IMR-90 (cell line): Measurements from ENCODE around the gene MTRF1L. TPM values are rescaled to one million over a fixed set of nuclear protein-coding genes. Genes with fewer than 3 reads are reported as not detected.

Source experiments
- ATAC-seq: fragments of 200-7000 bp; cut with Tn5 transposase; 2 replicates; pipeline ENCODE4 v1.9.1; 2020; ENCODE audit warnings: low read depth, mild to moderate bottlenecking, moderate library complexity
- BruUV-seq: library from RNA; stranded (reverse); fragments of 400-500 nt; replicated peaks from 2 replicates; lab custom pipeline; 2021; lab: Mats Ljungman, UMichigan
- CTCF ChIA-PET: fragments of 300-600 bp; formaldehyde crosslinking; extraction: SDS; loops from one replicate; lab custom pipeline; 2021; ENCODE audit warnings: antibody characterized with exemption; lab: Yijun Ruan, JAX
- POLR2A ChIA-PET: fragments of 300-600 bp; sonication (Branson Sonifier 250); formaldehyde crosslinking; loops from one replicate; lab custom pipeline; 2022; ENCODE audit warnings: antibody characterized with exemption; ENCODE audit not compliant: unreplicated experiment; lab: Charles Lee
- DNase-seq: peaks from one replicate; pipeline ENCODE4 v3.0.0; 2013
- H2AFZ ChIP-seq: replicated peaks from 2 replicates; pipeline ENCODE3; 2013; ENCODE audit warnings: low read length, mild to moderate bottlenecking; ENCODE audit not compliant: poor library complexity
- H2AK5ac ChIP-seq: 2 replicates; pipeline ENCODE4 v1.6.1; 2013; ENCODE audit warnings: low read depth, low read length, inconsistent platforms
- H2AK9ac ChIP-seq: replicated peaks from 2 replicates; pipeline ENCODE3; 2013; ENCODE audit warnings: mild to moderate bottlenecking, low read depth, low read length, moderate library complexity; ENCODE audit not compliant: poor library complexity
- H2BK120ac ChIP-seq: 2 replicates; pipeline ENCODE4 v1.6.1; 2013; ENCODE audit warnings: low read depth, low read length, inconsistent platforms
- H2BK15ac ChIP-seq: 3 replicates; pipeline ENCODE4 v1.6.1; 2013; ENCODE audit warnings: low read depth, low read length, inconsistent platforms
- H2BK20ac ChIP-seq: 2 replicates; pipeline ENCODE4 v1.6.1; 2013; ENCODE audit warnings: low read depth, mild to moderate bottlenecking, inconsistent platforms, low read length, moderate library complexity
- H2BK5ac ChIP-seq: 2 replicates; pipeline ENCODE4 v1.6.1; 2013; ENCODE audit warnings: mild to moderate bottlenecking, low read depth, low read length, inconsistent platforms; ENCODE audit not compliant: poor library complexity, severe bottlenecking
- H3K14ac ChIP-seq: replicated peaks from 2 replicates; pipeline ENCODE4 v1.6.1; 2013; ENCODE audit warnings: low read depth, low read length, inconsistent platforms
- H3K18ac ChIP-seq: 2 replicates; pipeline ENCODE4 v1.6.1; 2013; ENCODE audit warnings: low read depth, low read length, control low read depth
- H3K23ac ChIP-seq: 2 replicates; pipeline ENCODE4 v1.6.1; 2013; ENCODE audit warnings: low read depth, low read length, inconsistent platforms
- H3K27ac ChIP-seq: 2 replicates; pipeline ENCODE4 v1.5.1; 2013; ENCODE audit warnings: mild to moderate bottlenecking, control low read depth, low read length; ENCODE audit not compliant: insufficient read depth
- H3K27me3 ChIP-seq: 2 replicates; pipeline ENCODE4 v1.6.1; 2013; ENCODE audit warnings: low read length; ENCODE audit not compliant: control insufficient read depth, insufficient read depth
- H3K36me3 ChIP-seq: 2 replicates; pipeline ENCODE4 v1.6.1; 2013; ENCODE audit warnings: low read length, mixed read lengths; ENCODE audit not compliant: control insufficient read depth, insufficient read depth
- H3K4ac ChIP-seq: 2 replicates; pipeline ENCODE4 v1.6.1; 2013; ENCODE audit warnings: low read depth, low read length, inconsistent platforms
- H3K4me1 ChIP-seq: 2 replicates; pipeline ENCODE4 v1.6.1; 2013; ENCODE audit warnings: low read length, mixed read lengths; ENCODE audit not compliant: control insufficient read depth, insufficient read depth
- H3K4me2 ChIP-seq: 2 replicates; pipeline ENCODE4 v1.6.1; 2013; ENCODE audit warnings: low read depth, mild to moderate bottlenecking, control low read depth, low read length, moderate library complexity
- H3K4me3 ChIP-seq: 2 replicates; pipeline ENCODE4 v1.5.1; 2013; ENCODE audit warnings: low read depth, mild to moderate bottlenecking, control low read depth, low read length, moderate library complexity; ENCODE audit not compliant: insufficient read depth
- H3K56ac ChIP-seq: 2 replicates; pipeline ENCODE4 v1.6.1; 2013; ENCODE audit warnings: low read length, inconsistent platforms; ENCODE audit not compliant: insufficient read depth; ENCODE audit errors: extremely low read depth
- H3K79me1 ChIP-seq, 2 experiments: 2 replicates each; pipeline ENCODE4 v1.6.1; 2013; ENCODE audit warnings: low read length in 2 of 2, inconsistent platforms in 1 of 2, low read depth in 1 of 2
- H3K9ac ChIP-seq: 2 replicates; pipeline ENCODE4 v1.6.1; 2013; ENCODE audit warnings: low read depth, low read length, control low read depth
- H3K9me1 ChIP-seq: 2 replicates; pipeline ENCODE4 v1.6.1; 2013; ENCODE audit warnings: low read length, inconsistent platforms; ENCODE audit not compliant: insufficient read depth
- H3K9me3 ChIP-seq: 2 replicates; pipeline ENCODE4 v1.6.1; 2013; ENCODE audit warnings: low read length; ENCODE audit not compliant: control insufficient read depth, insufficient read depth
- H4K20me1 ChIP-seq: 2 replicates; pipeline ENCODE4 v1.6.1; 2013; ENCODE audit warnings: low read length, inconsistent platforms; ENCODE audit not compliant: insufficient read depth
- H4K5ac ChIP-seq: 2 replicates; pipeline ENCODE4 v1.6.1; 2013; ENCODE audit warnings: mild to moderate bottlenecking, low read depth, low read length, control low read depth
- H4K8ac ChIP-seq, 2 experiments: 2 replicates each; pipeline ENCODE4 v1.6.1; 2013; ENCODE audit warnings: low read depth in 2 of 2, low read length in 2 of 2, control low read depth in 1 of 2, inconsistent platforms in 1 of 2
- H4K91ac ChIP-seq: 2 replicates; pipeline ENCODE4 v1.6.1; 2013; ENCODE audit warnings: low read depth, low read length, inconsistent platforms; ENCODE audit not compliant: insufficient read depth
- BHLHE40 ChIP-seq: fragments of 150-350 bp; IDR thresholded peaks from 2 replicates; pipeline ENCODE4 v1.6.1; 2016; ENCODE audit warnings: mild to moderate bottlenecking, low read depth, low read length
- WGBS, 2 experiments: methylation state at CpG; one replicate each; pipeline versions ENCODE4 v1.1.5 to v1.1.7; 2013; ENCODE audit warnings: missing lambda C conversion rate in 2 of 2; ENCODE audit not compliant: insufficient read length in 1 of 2; ENCODE audit errors: extremely low coverage in 2 of 2; 5-methylcytosine and 5-hydroxymethylcytosine counted together
- dilution Hi-C: fragments of 300-500 bp; cut with HindIII; formaldehyde crosslinking; loops from one replicate; pipeline ENCODE4 v1.14.3; 2018; ENCODE audit warnings: low sequenced_read_pairs; ENCODE audit not compliant: unreplicated experiment
- in situ Hi-C: fragments of 300-500 bp; cut with MboI; formaldehyde crosslinking; loops from 3 replicates; pipeline ENCODE4 v1.14.3; 2019; ENCODE audit warnings: low sequenced_read_pairs, inconsistent platforms, mixed read lengths
- intact Hi-C: fragments of 100-400 bp; cut with micrococcal nuclease; formaldehyde crosslinking; loops from 2 replicates; pipeline ENCODE4 v1.10.0; 2022
- polyA plus RNA-seq, 3 experiments: library from polyadenylated mRNA; depleted of rRNA; stranded (reverse); fragments of >200 nt; gene quantifications; 2 replicates each; pipeline ENCODE4 v1.2.3, GENCODE V29; 2012; ENCODE audit warnings: low replicate concordance in 1 of 3
- total RNA-seq: library from RNA; depleted of rRNA; stranded (reverse); fragments of >200 nt; gene quantifications from 2 replicates; pipeline ENCODE4 v1.2.3, GENCODE V29; 2012
- TF ChIP-seq, protein P1 (sequence below): fragments of 150-350 bp; IDR thresholded peaks from 2 replicates; pipeline ENCODE4 v1.6.1; 2017; ENCODE audit warnings: mild to moderate bottlenecking, antibody characterized with exemption, low read length, low read depth

Gene MTRF1L
- total and polyA plus RNA-seq, 2 of the 4 experiments (the other 2 are of a cell fraction): 6.9 to 11.1 TPM

DNA sequence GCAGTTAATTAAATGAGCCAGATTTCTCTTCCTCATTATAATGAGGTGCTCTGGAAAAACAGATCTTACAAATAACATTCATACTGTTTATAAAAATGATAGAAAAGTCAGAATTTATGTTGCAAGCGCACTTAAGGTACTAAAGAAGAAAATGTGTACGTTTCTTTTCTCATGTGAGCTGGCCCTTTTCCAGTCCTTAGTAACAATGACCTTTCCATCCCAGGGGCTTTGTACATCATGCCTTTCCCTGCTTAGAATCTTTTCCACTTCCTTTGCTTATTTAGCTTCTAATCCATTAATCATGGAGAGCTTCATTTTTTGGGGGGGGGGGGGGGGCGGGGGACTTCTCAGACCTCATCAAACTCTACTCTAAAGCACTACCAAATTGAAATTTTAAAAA is 24.5 kb downstream of the MTRF1L start:
- peaks cover 5% of the 10 kb centered on the region; the same call in 1 of the 2 replicates for H3K9me1 ChIP-seq
- H2BK15ac ChIP-seq: no peak overlapping the region
- H3K4me2 ChIP-seq: 0 out of 2 replicates have a peak overlapping the region, but pooled peaks have one; percentile 20
- H4K5ac ChIP-seq: no peak overlapping the region
- WGBS, 2 experiments: no CpG with 5 or more reads among the region's 3 CpGs
- peaks cover 5% of the 10 kb centered on the region; the same call in 1 of the 2 replicates for H3K36me3 ChIP-seq
- no peak overlapping the region for H3K27ac ChIP-seq
- no peak overlapping the region for H3K9ac ChIP-seq
- no peak overlapping the region for H2AFZ ChIP-seq
- BruUV-seq: no TSS peak
- DNase-seq: peak; percentile 46
- H2AK5ac ChIP-seq: no peak overlapping the region
- no peak overlapping the region for H3K4me3 ChIP-seq
- H3K14ac ChIP-seq: no peak overlapping the region
- no peaks in the 10 kb centered on the region for H3K27me3 ChIP-seq
- peaks cover 5% of the 10 kb centered on the region for H3K4me1 ChIP-seq
- intact Hi-C loops: no loop called here
- no peak overlapping the region for H4K91ac ChIP-seq
- H3K23ac ChIP-seq: no peak overlapping the region
- dilution Hi-C loops: no loop called here
- H2BK120ac ChIP-seq: no peak overlapping the region
- H2BK5ac ChIP-seq: no peak overlapping the region
- in situ Hi-C loops: no loop called here
- H3K4ac ChIP-seq: no peak overlapping the region; the same call in 1 of the 2 replicates
- no peak overlapping the region for H3K18ac ChIP-seq
- TF ChIP-seq BHLHE40: no peak
- TF ChIP-seq, protein P1, sequence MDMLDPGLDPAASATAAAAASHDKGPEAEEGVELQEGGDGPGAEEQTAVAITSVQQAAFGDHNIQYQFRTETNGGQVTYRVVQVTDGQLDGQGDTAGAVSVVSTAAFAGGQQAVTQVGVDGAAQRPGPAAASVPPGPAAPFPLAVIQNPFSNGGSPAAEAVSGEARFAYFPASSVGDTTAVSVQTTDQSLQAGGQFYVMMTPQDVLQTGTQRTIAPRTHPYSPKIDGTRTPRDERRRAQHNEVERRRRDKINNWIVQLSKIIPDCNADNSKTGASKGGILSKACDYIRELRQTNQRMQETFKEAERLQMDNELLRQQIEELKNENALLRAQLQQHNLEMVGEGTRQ: no peak
- no peaks in the 10 kb centered on the region for H3K9me3 ChIP-seq
- H3K56ac ChIP-seq: no peak overlapping the region
- CTCF ChIA-PET: interaction anchor here (0.6 to 0.9 kb wide), 3 partner anchors 23 to 55 kb away, joined by 3 read pairs; no protein-coding TSS in a partner anchor
- no peak overlapping the region for H4K8ac ChIP-seq
- H3K79me1 ChIP-seq: peaks cover 0 to 7% of the 10 kb centered on the region in 2 experiments; a peak in 2 of 4 replicates
- H2BK20ac ChIP-seq: no peak overlapping the region
- ATAC-seq: no peak
- no peak overlapping the region for H2AK9ac ChIP-seq
- peaks cover 23% of the 10 kb centered on the region for H4K20me1 ChIP-seq
- POLR2A ChIA-PET: no interaction called here
